ENCODE results near the gene PCIF1. TPM values are rescaled to one million over a fixed set of nuclear protein-coding genes. Genes with fewer than 3 reads are reported as not detected.

PCIF1 gene
- total and polyA plus RNA-seq, 8 donors: 13.3 to 34.9 (median 18.7) TPM

- WGBS, 2 donors: 41 to 51% methylated on average over 19 of the region's 19 CpGs
- DNase-seq (peak in 4 of 6 donors; percentile 48 to 65 (median 59)), ATAC-seq (peak; percentile 25 to 58 (median 43)), FAIRE-seq (no peak)
- H3K9me3 ChIP-seq: no peaks in the 10 kb centered on the region
- H3K36me3 ChIP-seq: peaks cover 6 to 56% (median 46%) of the 10 kb centered on the region in 3 donors
- H3K4me3 ChIP-seq: no peak overlapping the region
- intact Hi-C loops (cut with DNase I): no loop called here
- no peak for TF ChIP-seq CTCF (IDR thresholded peaks at IDR 0.05)
- H3K27ac ChIP-seq: peak overlapping the region; percentile 42 to 80 (median 70)
- H3K4me1 ChIP-seq: peaks cover 18 to 32% (median 26%) of the 10 kb centered on the region in 3 donors
- H3K27me3 ChIP-seq: no peaks in the 10 kb centered on the region
These were observed 10.6 kb downstream of the PCIF1 start for GRCh38 chr20:45944965-45945677.

GRCh38 chr20:45945678-45946148 is 11.2 kb downstream of the PCIF1 start:
- H3K36me3 ChIP-seq: peaks cover 2 to 55% (median 40%) of the 10 kb centered on the region in 3 donors
- intact Hi-C loops (cut with DNase I): no loop called here
- no peaks in the 10 kb centered on the region for H3K9me3 ChIP-seq
- H3K4me3 ChIP-seq: no peak overlapping the region
- 66 to 67% methylated on average over 13 of the region's 13 CpGs for whole genome bisulfite sequencing, 2 donors
- H3K27ac ChIP-seq: peak overlapping the region; percentile 39 to 80 (median 70)
- ATAC-seq: peak; percentile 6 to 19 (median 14)
- no peaks in the 10 kb centered on the region for H3K27me3 ChIP-seq
- FAIRE-seq: no peak
- peaks cover 18 to 32% (median 26%) of the 10 kb centered on the region in 3 donors for H3K4me1 ChIP-seq
- TF ChIP-seq CTCF (IDR thresholded peaks at IDR 0.05): no peak
- DNase-seq: peak in 3 of 6 donors; percentile 43 to 76 (median 53)

GRCh38 chr20:45946149-45946970 is 11.9 kb downstream of the PCIF1 start:
- Histone ChIP-seq H3K27ac (peak overlapping the region; percentile 46 to 80 (median 70)), H3K9me3 (no peaks in the 10 kb centered on the region), H3K4me1 (peaks cover 18 to 32% (median 26%) of the 10 kb centered on the region in 3 donors), H3K4me3 (no peak overlapping the region), H3K36me3 (peaks cover 2 to 49% (median 34%) of the 10 kb centered on the region in 3 donors), H3K27me3 (no peaks in the 10 kb centered on the region)
- no peak for FAIRE-seq
- DNase-seq: peak in 5 of 6 donors; percentile 80 to 87 (median 84)
- intact Hi-C loops (cut with DNase I): no loop called here
- TF ChIP-seq CTCF (IDR thresholded peaks at IDR 0.05): no peak
- peak; percentile 74 to 87 (median 82) for ATAC-seq
- 58 to 65% methylated on average over 20 of the region's 20 CpGs for WGBS, 2 donors

GRCh38 chr20:45947110-45947866 is 12.8 kb downstream of the PCIF1 start:
- WGBS, 2 donors: 87 to 90% methylated on average over 28 to 29 of the region's 29 CpGs
- H3K27ac ChIP-seq: peak overlapping the region in 3 of 4 donors; percentile 62 to 80 (median 77)
- peaks cover 2 to 56% (median 34%) of the 10 kb centered on the region in 3 donors for H3K36me3 ChIP-seq
- peaks cover 18 to 32% (median 26%) of the 10 kb centered on the region in 3 donors for H3K4me1 ChIP-seq
- DNase-seq (peak in 1 of 6 donors; percentile 79), ATAC-seq (no peak), FAIRE-seq (no peak)
- intact Hi-C loops (cut with DNase I): no loop called here
- H3K27me3 ChIP-seq: no peaks in the 10 kb centered on the region
- no peak overlapping the region for H3K4me3 ChIP-seq
- TF ChIP-seq CTCF (IDR thresholded peaks at IDR 0.05): no peak
- no peaks in the 10 kb centered on the region for H3K9me3 ChIP-seq

Data from pancreas (tissue), 10 donors.